ENCODE data around the gene PDE7B. TPM values are rescaled to one million over a fixed set of nuclear protein-coding genes. Genes with fewer than 3 reads are reported as not detected.

Gene PDE7B
- total and polyA plus RNA-seq, 10 donors, result 0.54 to 4.6 (median 1.5) TPM

- no peak for TF ChIP-seq CTCF (IDR thresholded peaks at IDR 0.05 in 8 of 11, conservative IDR thresholded peaks at IDR 0.05 in 3 of 11)
- TF ChIP-seq POLR2A (IDR thresholded peaks at IDR 0.05), result no peak
- TF ChIP-seq POLR2AphosphoS5 (IDR thresholded peaks at IDR 0.05), result no peak
- DNase-seq, result no peak
- Histone ChIP-seq H3K9me3 (no peaks in the 10 kb centered on the region), H3K27ac (no peak overlapping the region), H3K36me3 (no peaks in the 10 kb centered on the region), H3K27me3 (replicated peaks in 1 of 7) (no peaks in the 10 kb centered on the region), H3K4me1 (peaks cover 0 to 4% (median 0%) of the 10 kb centered on the region in 6 donors), H3K4me3 (no peak overlapping the region)
- 69 to 81% (median 73%) methylated on average over 2 of the region's 2 CpGs for WGBS, 5 donors
- intact Hi-C loops (cut with DNase I; ENCODE audit: low total_unique reads), result loop anchor here (10.0 kb wide), 1 partner anchor 376 kb away; no protein-coding TSS in a partner anchor
Observed at GRCh38 chr6:135910790-135911618, 59.5 kb downstream of the PDE7B start.

- no peaks in the 10 kb centered on the region for H3K9me3 ChIP-seq
- intact Hi-C loops (cut with DNase I; ENCODE audit: low total_unique reads), result loop anchor here (10.0 kb wide), 1 partner anchor 379 kb away; no protein-coding TSS in a partner anchor
- H3K27ac ChIP-seq, result no peak overlapping the region
- H3K27me3 ChIP-seq (replicated peaks in 1 of 7), result no peaks in the 10 kb centered on the region
- peaks cover 0 to 4% (median 0%) of the 10 kb centered on the region in 6 donors for H3K4me1 ChIP-seq
- no peak overlapping the region for H3K4me3 ChIP-seq
- H3K36me3 ChIP-seq, result no peaks in the 10 kb centered on the region
- TF ChIP-seq POLR2A (IDR thresholded peaks at IDR 0.05), result no peak
- TF ChIP-seq POLR2AphosphoS5 (IDR thresholded peaks at IDR 0.05), result no peak
- TF ChIP-seq CTCF (IDR thresholded peaks at IDR 0.05 in 8 of 11, conservative IDR thresholded peaks at IDR 0.05 in 3 of 11), result no peak
- no peak for DNase-seq
- WGBS, 5 donors, result 66 to 91% (median 86%) methylated on average over 2 of the region's 2 CpGs
Observed at GRCh38 chr6:135913785-135914184, 62.3 kb downstream of the PDE7B start.

GRCh38 chr6:135919026-135919425 lies 67.5 kb downstream of the PDE7B start:
- H3K36me3 ChIP-seq, result no peaks in the 10 kb centered on the region
- H3K27ac ChIP-seq, result no peak overlapping the region
- no peaks in the 10 kb centered on the region for H3K9me3 ChIP-seq
- H3K4me3 ChIP-seq, result no peak overlapping the region
- intact Hi-C loops (cut with DNase I; ENCODE audit: low total_unique reads), result loop anchor here (10.0 kb wide), 1 partner anchor 384 kb away; no protein-coding TSS in a partner anchor
- 75 to 90% (median 82%) methylated on average over 4 of the region's 4 CpGs for WGBS, 5 donors
- H3K27me3 ChIP-seq (replicated peaks in 1 of 7), result no peaks in the 10 kb centered on the region
- TF ChIP-seq POLR2AphosphoS5 (IDR thresholded peaks at IDR 0.05) (no peak), POLR2A (IDR thresholded peaks at IDR 0.05) (no peak), CTCF (IDR thresholded peaks at IDR 0.05 in 8 of 11, conservative IDR thresholded peaks at IDR 0.05 in 3 of 11) (no peak)
- no peaks in the 10 kb centered on the region for H3K4me1 ChIP-seq
- DNase-seq, result no peak

- Histone ChIP-seq H3K9me3 (no peaks in the 10 kb centered on the region), H3K4me3 (no peak overlapping the region), H3K4me1 (no peaks in the 10 kb centered on the region), H3K27me3 (replicated peaks in 1 of 7) (no peaks in the 10 kb centered on the region), H3K36me3 (no peaks in the 10 kb centered on the region), H3K27ac (no peak overlapping the region)
- intact Hi-C loops (cut with DNase I; ENCODE audit: low total_unique reads), result no loop called here
- TF ChIP-seq POLR2AphosphoS5 (IDR thresholded peaks at IDR 0.05), result no peak
- TF ChIP-seq CTCF (IDR thresholded peaks at IDR 0.05 in 8 of 11, conservative IDR thresholded peaks at IDR 0.05 in 3 of 11), result no peak
- no peak for TF ChIP-seq POLR2A (IDR thresholded peaks at IDR 0.05)
- DNase-seq, result no peak
- WGBS, 5 donors, result 79 to 93% (median 87%) methylated on average over 7 of the region's 7 CpGs
Observed at GRCh38 chr6:135920689-135921088, 69.2 kb downstream of the PDE7B start.
